Ascending aorta (tissue), 2 donors: Measurements from ENCODE around the gene SDK1. TPM values are rescaled to one million over a fixed set of nuclear protein-coding genes. Genes with fewer than 3 reads are reported as not detected.

Experiments used
- DNase-seq, 2 donors: peaks; one replicate each; pipeline ENCODE4 v3.0.0-alpha.2; 2019; ENCODE audit warnings: low spot score in 2 of 2
- H3K27ac ChIP-seq, 2 donors: fragments of 200-600 bp; sonication (generic); one replicate each; pipeline ENCODE4 v1.5.1; 2016 to 2017; ENCODE audit warnings: mild to moderate bottlenecking in 1 of 2
- H3K27me3 ChIP-seq: fragments of 200-600 bp; sonication (generic); one replicate; pipeline ENCODE4 v1.5.1; 2017
- H3K36me3 ChIP-seq, 2 donors: fragments of 200-600 bp; sonication (generic); one replicate each; pipeline ENCODE4 v1.5.1; 2016
- H3K4me1 ChIP-seq, 2 donors: fragments of 200-600 bp; sonication (generic); one replicate each; pipeline ENCODE4 v1.5.1; 2016 to 2017; ENCODE audit warnings: mild to moderate bottlenecking in 1 of 2
- H3K4me3 ChIP-seq, 2 donors: fragments of 200-600 bp; sonication (generic); one replicate each; pipeline ENCODE4 v1.5.1; 2016 to 2017; ENCODE audit warnings: mild to moderate bottlenecking in 1 of 2
- H3K9me3 ChIP-seq, 2 donors: fragments of 200-600 bp; sonication (generic); one replicate each; pipeline ENCODE4 v1.5.1; 2016
- intact Hi-C: fragments of 100-400 bp; cut with DNase I; formaldehyde crosslinking; loops from one replicate; pipeline ENCODE4 v1.15.1; 2023
- total RNA-seq: library from RNA; depleted of rRNA; stranded (reverse); fragments of >200 nt; gene quantifications from one replicate; pipeline ENCODE4 v1.1.0, GENCODE V29; 2016
- TF ChIP-seq, protein P1 (sequence below), 3 experiments: fragments of 200-600 bp in 2 of 3; fragments of 450-650 bp in 1 of 3; sonication (generic) in 2 of 3; IDR thresholded peaks; one replicate each; pipeline ENCODE4 v1.5.1; 2016 to 2019; ENCODE audit warnings: antibody characterized with exemption in 3 of 3, mild to moderate bottlenecking in 1 of 3, moderate library complexity in 1 of 3

The SDK1 gene
- total RNA-seq, 1 donor from 2014 or later, result 13.3 TPM

DNA sequence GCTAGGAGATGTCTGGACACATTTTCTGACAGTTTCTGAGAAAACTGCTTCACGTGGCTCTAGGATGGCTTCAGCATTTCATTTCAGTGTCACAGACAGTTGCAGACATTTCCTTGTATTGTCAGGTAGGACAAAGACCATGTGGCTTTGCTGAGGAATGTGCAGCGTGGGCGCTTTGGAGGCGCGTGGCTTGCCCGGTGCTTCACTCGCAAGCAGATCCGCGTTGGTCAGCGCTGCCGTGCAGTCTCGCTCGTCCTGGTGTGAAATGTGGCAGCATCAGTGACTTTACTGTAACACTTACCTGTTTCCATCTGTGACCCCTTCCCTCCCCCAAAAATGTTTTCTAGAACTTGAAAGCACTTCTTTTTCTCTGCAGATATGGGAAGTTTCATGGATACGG is 340.5 kb downstream of the SDK1 start:
- no peaks in the 10 kb centered on the region for H3K9me3 ChIP-seq
- TF ChIP-seq, protein P1, sequence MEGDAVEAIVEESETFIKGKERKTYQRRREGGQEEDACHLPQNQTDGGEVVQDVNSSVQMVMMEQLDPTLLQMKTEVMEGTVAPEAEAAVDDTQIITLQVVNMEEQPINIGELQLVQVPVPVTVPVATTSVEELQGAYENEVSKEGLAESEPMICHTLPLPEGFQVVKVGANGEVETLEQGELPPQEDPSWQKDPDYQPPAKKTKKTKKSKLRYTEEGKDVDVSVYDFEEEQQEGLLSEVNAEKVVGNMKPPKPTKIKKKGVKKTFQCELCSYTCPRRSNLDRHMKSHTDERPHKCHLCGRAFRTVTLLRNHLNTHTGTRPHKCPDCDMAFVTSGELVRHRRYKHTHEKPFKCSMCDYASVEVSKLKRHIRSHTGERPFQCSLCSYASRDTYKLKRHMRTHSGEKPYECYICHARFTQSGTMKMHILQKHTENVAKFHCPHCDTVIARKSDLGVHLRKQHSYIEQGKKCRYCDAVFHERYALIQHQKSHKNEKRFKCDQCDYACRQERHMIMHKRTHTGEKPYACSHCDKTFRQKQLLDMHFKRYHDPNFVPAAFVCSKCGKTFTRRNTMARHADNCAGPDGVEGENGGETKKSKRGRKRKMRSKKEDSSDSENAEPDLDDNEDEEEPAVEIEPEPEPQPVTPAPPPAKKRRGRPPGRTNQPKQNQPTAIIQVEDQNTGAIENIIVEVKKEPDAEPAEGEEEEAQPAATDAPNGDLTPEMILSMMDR (IDR thresholded peaks at IDR 0.05), result no peak
- peaks cover 0 to 5% of the 10 kb centered on the region in 2 donors for H3K36me3 ChIP-seq
- H3K27ac ChIP-seq, result no peak overlapping the region
- H3K27me3 ChIP-seq, result no peaks in the 10 kb centered on the region
- no peak for DNase-seq
- H3K4me1 ChIP-seq, result no peaks in the 10 kb centered on the region
- intact Hi-C loops, result no loop called here
- H3K4me3 ChIP-seq, result no peak overlapping the region

DNA sequence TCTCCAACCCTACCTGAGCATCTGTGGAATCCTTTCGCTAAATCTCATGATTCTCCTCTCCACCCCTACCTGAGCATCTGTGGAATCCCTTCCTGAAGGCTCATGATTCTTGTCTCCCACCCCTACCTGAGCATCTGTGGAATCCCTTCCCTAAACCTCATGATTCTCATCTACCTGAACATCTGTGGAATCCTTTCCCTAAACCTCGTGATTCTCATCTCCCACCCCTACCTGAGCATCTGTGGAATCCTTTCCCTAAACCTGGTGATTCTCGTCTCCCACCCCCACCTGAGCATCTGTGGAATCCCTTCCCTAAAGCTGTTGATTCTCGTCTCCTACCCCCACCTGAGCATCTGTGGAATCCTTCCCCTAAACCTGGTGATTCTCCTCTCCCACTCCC is 342.0 kb downstream of the SDK1 start:
- no peaks in the 10 kb centered on the region for H3K27me3 ChIP-seq
- DNase-seq, result no peak

DNA sequence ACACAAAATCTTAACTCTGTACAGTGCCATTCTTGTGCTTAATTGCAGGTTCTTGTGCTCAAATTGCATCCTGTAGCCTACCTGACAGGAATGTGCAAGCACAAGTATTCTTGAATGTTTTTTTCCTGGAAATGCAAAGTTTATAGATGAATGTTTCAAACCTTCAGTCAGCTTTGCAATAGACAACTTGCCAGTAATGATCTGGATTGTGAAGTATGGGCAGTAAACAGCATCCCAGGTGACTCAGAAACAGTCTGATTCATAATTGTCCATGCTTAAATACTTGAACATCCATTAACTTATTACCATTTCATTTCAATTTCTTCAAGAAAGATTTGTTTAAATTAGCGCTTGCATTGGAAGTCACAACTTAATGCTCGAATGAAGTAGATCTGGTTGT is 347.2 kb downstream of the SDK1 start:
- DNase-seq, result no peak
- H3K4me1 ChIP-seq, result no peaks in the 10 kb centered on the region
- intact Hi-C loops, result no loop called here
- no peaks in the 10 kb centered on the region for H3K9me3 ChIP-seq
- H3K27ac ChIP-seq, result no peak overlapping the region
- TF ChIP-seq, protein P1 (IDR thresholded peaks at IDR 0.05), result no peak
- no peaks in the 10 kb centered on the region for H3K27me3 ChIP-seq
- H3K36me3 ChIP-seq, result no peaks in the 10 kb centered on the region
- H3K4me3 ChIP-seq, result no peak overlapping the region

More for the DNA sequence above, 342.0 kb downstream of the SDK1 start:
- Histone ChIP-seq H3K36me3 (peaks cover 0 to 5% of the 10 kb centered on the region in 2 donors), H3K4me3 (no peak overlapping the region), H3K27ac (no peak overlapping the region), H3K4me1 (no peaks in the 10 kb centered on the region), H3K9me3 (no peaks in the 10 kb centered on the region)
- TF ChIP-seq, protein P1 (IDR thresholded peaks at IDR 0.05), result no peak
- intact Hi-C loops, result no loop called here

DNA sequence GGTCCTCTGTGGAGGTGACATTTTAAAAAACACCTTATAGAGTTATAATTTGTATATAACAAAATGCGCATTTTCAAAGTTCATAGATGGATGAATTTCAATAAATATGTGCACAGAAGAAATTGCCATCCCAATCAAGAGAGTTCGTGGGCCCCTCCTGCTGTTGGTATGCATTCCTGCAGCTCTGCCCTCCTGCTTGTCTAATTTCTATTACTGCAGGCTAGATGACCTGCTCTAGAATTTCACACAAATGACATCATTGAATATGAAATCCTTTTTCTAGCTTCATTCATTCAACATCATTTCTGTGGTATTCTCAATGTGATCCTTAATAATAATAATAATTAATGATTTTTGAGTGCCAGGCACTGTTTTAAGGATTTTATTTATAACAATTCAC is 348.2 kb downstream of the SDK1 start:
- intact Hi-C loops, result no loop called here
- TF ChIP-seq, protein P1 (IDR thresholded peaks at IDR 0.05), result no peak

DNA sequence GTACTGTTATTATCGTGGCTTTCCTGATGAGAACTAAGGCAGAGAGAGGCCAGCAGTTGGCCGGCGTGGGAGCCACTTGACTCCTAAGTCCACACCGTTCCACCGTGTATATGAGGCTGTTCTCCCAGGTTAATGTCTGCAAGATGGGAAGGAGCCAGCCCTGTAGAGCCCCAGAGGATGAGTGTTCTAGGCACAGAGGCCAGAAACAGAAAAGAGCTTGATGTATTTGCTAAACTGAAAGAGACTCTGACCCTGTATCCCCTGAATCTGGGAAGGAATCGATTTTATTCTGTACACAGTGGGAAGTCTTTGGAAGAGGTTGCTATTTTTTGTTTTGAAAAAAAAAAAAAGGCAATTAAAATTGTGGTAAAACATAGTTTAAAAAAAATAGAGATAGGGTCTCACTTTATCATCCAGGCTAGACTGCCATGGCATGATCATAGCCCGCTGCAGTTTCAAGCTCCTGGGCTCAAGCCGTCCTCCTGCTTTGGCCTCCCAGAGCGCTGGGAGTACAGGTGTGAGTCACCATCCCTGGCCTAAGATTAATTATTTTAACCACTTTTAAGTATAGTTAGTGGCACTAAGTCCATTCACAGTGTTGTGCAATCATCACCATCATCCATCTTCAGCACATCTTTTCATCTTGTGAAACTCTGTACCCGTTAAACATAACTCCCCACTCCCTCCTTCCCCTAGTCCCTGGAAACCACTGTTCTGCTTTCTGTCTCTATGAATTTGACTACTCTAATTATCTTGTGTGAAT is 348.8 kb downstream of the SDK1 start:
- no peak overlapping the region for H3K27ac ChIP-seq
- no peaks in the 10 kb centered on the region for H3K4me1 ChIP-seq
- no peaks in the 10 kb centered on the region for H3K36me3 ChIP-seq
- H3K27me3 ChIP-seq, result no peaks in the 10 kb centered on the region
- intact Hi-C loops, result no loop called here
- H3K9me3 ChIP-seq, result no peaks in the 10 kb centered on the region
- TF ChIP-seq, protein P1 (IDR thresholded peaks at IDR 0.05), result no peak
- H3K4me3 ChIP-seq, result no peak overlapping the region
- no peak for DNase-seq

More for the DNA sequence above, 348.2 kb downstream of the SDK1 start:
- Histone ChIP-seq H3K4me3 (no peak overlapping the region), H3K36me3 (no peaks in the 10 kb centered on the region), H3K9me3 (no peaks in the 10 kb centered on the region), H3K27me3 (no peaks in the 10 kb centered on the region), H3K27ac (no peak overlapping the region), H3K4me1 (no peaks in the 10 kb centered on the region)
- no peak for DNase-seq
